ENCODE results near the gene STAG1. TPM values are rescaled to one million over a fixed set of nuclear protein-coding genes. Genes with fewer than 3 reads are reported as not detected.
"Not testable (repeated sequence)": the region's sequence is repeated elsewhere in the genome, so short reads cannot be mapped to it uniquely, and the experiment has no call there.

Gene STAG1
- total and polyA plus RNA-seq, 2 donors (not counting 1 experiment from before 2014, with no cell fraction given): 23.2 to 38.6 TPM

- no peak for TF ChIP-seq EZH2 (IDR thresholded peaks at IDR 0.05; ENCODE audit: low read length, missing control alignments)
- no peak for TF ChIP-seq CTCF (conservative IDR thresholded peaks at IDR 0.05 in 1 of 2, IDR thresholded peaks at IDR 0.05 in 1 of 2; ENCODE audit: low read depth in 1 of 2, low read length in 2 of 2)
- Histone ChIP-seq H3K9ac (ENCODE audit: insufficient read depth, low read length) (no peak overlapping the region), H2AFZ (ENCODE audit: low read length) (no peak overlapping the region), H3K4me2 (ENCODE audit: extremely low read depth, insufficient read depth, low read length) (no peak overlapping the region), H3K27ac (ENCODE audit: insufficient read depth, low read length) (peak overlapping the region; percentile 43), H3K36me3 (ENCODE audit: control insufficient read depth, insufficient read depth, low read length) (no peaks in the 10 kb centered on the region), H3K79me2 (ENCODE audit: control insufficient read depth, insufficient read depth, low read length) (peaks cover 48% of the 10 kb centered on the region), H3K9me3 (ENCODE audit: control insufficient read depth, insufficient read depth, low read depth, low read length) (no peaks in the 10 kb centered on the region), H3K4me3 (replicated peaks in 1 of 4; ENCODE audit: control extremely low read depth in 1 of 4, insufficient read depth in 1 of 4, low read depth in 3 of 4, low read length in 4 of 4) (no peak overlapping the region), H3K4me1 (ENCODE audit: control insufficient read depth, extremely low read depth, insufficient read depth, low read length) (peaks cover 4% of the 10 kb centered on the region), H3K27me3 (ENCODE audit: control insufficient read depth, insufficient read depth, low read length) (no peaks in the 10 kb centered on the region), H4K20me1 (ENCODE audit: control insufficient read depth, extremely low read depth, insufficient read depth, low read length) (no peaks in the 10 kb centered on the region)
- DNase-seq (ENCODE audit: low read depth in 2 of 2): peak; percentile 10 to 74
Observed at GRCh38 chr3:136671921-136672320, 80.3 kb downstream of the STAG1 start.

- no peak overlapping the region for H3K27ac ChIP-seq (ENCODE audit: insufficient read depth, low read length)
- TF ChIP-seq CTCF (conservative IDR thresholded peaks at IDR 0.05 in 1 of 2, IDR thresholded peaks at IDR 0.05 in 1 of 2; ENCODE audit: low read depth in 1 of 2, low read length in 2 of 2): no peak
- no peak for TF ChIP-seq EZH2 (IDR thresholded peaks at IDR 0.05; ENCODE audit: low read length, missing control alignments)
- peaks cover 4% of the 10 kb centered on the region for H3K4me1 ChIP-seq (ENCODE audit: control insufficient read depth, extremely low read depth, insufficient read depth, low read length)
- H3K4me2 ChIP-seq (ENCODE audit: extremely low read depth, insufficient read depth, low read length): no peak overlapping the region
- H3K4me3 ChIP-seq (replicated peaks in 1 of 4; ENCODE audit: control extremely low read depth in 1 of 4, insufficient read depth in 1 of 4, low read depth in 3 of 4, low read length in 4 of 4): no peak overlapping the region
- peaks cover 44% of the 10 kb centered on the region for H3K79me2 ChIP-seq (ENCODE audit: control insufficient read depth, insufficient read depth, low read length)
- H4K20me1 ChIP-seq (ENCODE audit: control insufficient read depth, extremely low read depth, insufficient read depth, low read length): no peaks in the 10 kb centered on the region
- no peak overlapping the region for H2AFZ ChIP-seq (ENCODE audit: low read length)
- H3K9me3 ChIP-seq (ENCODE audit: control insufficient read depth, insufficient read depth, low read depth, low read length): no peaks in the 10 kb centered on the region
- H3K27me3 ChIP-seq (ENCODE audit: control insufficient read depth, insufficient read depth, low read length): no peaks in the 10 kb centered on the region
- H3K9ac ChIP-seq (ENCODE audit: insufficient read depth, low read length): no peak overlapping the region
- peak in 1 of 2 donors; percentile 14 for DNase-seq (ENCODE audit: low read depth in 2 of 2)
- H3K36me3 ChIP-seq (ENCODE audit: control insufficient read depth, insufficient read depth, low read length): no peaks in the 10 kb centered on the region
Observed at GRCh38 chr3:136670166-136670565, 82.0 kb downstream of the STAG1 start.

- H3K9me3 ChIP-seq (ENCODE audit: control insufficient read depth, insufficient read depth, low read depth, low read length): no peaks in the 10 kb centered on the region
- no peaks in the 10 kb centered on the region for H4K20me1 ChIP-seq (ENCODE audit: control insufficient read depth, extremely low read depth, insufficient read depth, low read length)
- no peak overlapping the region for H3K4me3 ChIP-seq (replicated peaks in 1 of 4; ENCODE audit: control extremely low read depth in 1 of 4, insufficient read depth in 1 of 4, low read depth in 3 of 4, low read length in 4 of 4)
- no peak overlapping the region for H3K9ac ChIP-seq (ENCODE audit: insufficient read depth, low read length)
- H3K79me2 ChIP-seq (ENCODE audit: control insufficient read depth, insufficient read depth, low read length): peaks cover 43% of the 10 kb centered on the region
- H3K36me3 ChIP-seq (ENCODE audit: control insufficient read depth, insufficient read depth, low read length): no peaks in the 10 kb centered on the region
- no peak for TF ChIP-seq CTCF (conservative IDR thresholded peaks at IDR 0.05 in 1 of 2, IDR thresholded peaks at IDR 0.05 in 1 of 2; ENCODE audit: low read depth in 1 of 2, low read length in 2 of 2)
- TF ChIP-seq EZH2 (IDR thresholded peaks at IDR 0.05; ENCODE audit: low read length, missing control alignments): no peak
- no peak overlapping the region for H3K4me2 ChIP-seq (ENCODE audit: extremely low read depth, insufficient read depth, low read length)
- peak in 1 of 2 donors; percentile 43 for DNase-seq (ENCODE audit: low read depth in 2 of 2)
- H2AFZ ChIP-seq (ENCODE audit: low read length): no peak overlapping the region
- H3K27ac ChIP-seq (ENCODE audit: insufficient read depth, low read length): no peak overlapping the region
- no peaks in the 10 kb centered on the region for H3K27me3 ChIP-seq (ENCODE audit: control insufficient read depth, insufficient read depth, low read length)
- H3K4me1 ChIP-seq (ENCODE audit: control insufficient read depth, extremely low read depth, insufficient read depth, low read length): peaks cover 4% of the 10 kb centered on the region
Observed at GRCh38 chr3:136667081-136667480, 85.1 kb downstream of the STAG1 start.

GRCh38 chr3:136666301-136666700 is 85.9 kb downstream of the STAG1 start:
- not testable (repeated sequence) for H4K20me1 ChIP-seq (ENCODE audit: control insufficient read depth, extremely low read depth, insufficient read depth, low read length); H2AFZ ChIP-seq (ENCODE audit: low read length); H3K4me2 ChIP-seq (ENCODE audit: extremely low read depth, insufficient read depth, low read length); DNase-seq (ENCODE audit: low read depth in 2 of 2); H3K4me1 ChIP-seq (ENCODE audit: control insufficient read depth, extremely low read depth, insufficient read depth, low read length); H3K9me3 ChIP-seq (ENCODE audit: control insufficient read depth, insufficient read depth, low read depth, low read length); H3K4me3 ChIP-seq (replicated peaks in 1 of 4; ENCODE audit: control extremely low read depth in 1 of 4, insufficient read depth in 1 of 4, low read depth in 3 of 4, low read length in 4 of 4); H3K36me3 ChIP-seq (ENCODE audit: control insufficient read depth, insufficient read depth, low read length); H3K27ac ChIP-seq (ENCODE audit: insufficient read depth, low read length); H3K27me3 ChIP-seq (ENCODE audit: control insufficient read depth, insufficient read depth, low read length); H3K9ac ChIP-seq (ENCODE audit: insufficient read depth, low read length)
- H3K79me2 ChIP-seq (ENCODE audit: control insufficient read depth, insufficient read depth, low read length): peaks cover 44% of the 10 kb centered on the region

All from fibroblast of lung (primary cell).